HL-60 (cell line): ENCODE measurements around the gene HIGD2B.

Experiments
- DNase-seq, 2 experiments: peaks; one replicate each; pipeline ENCODE4 v3.0.0-alpha.2; 2010 to 2020; ENCODE audit warnings: low read depth in 1 of 2, low spot score in 1 of 2
- H3K27ac ChIP-seq: fragments of 250-450 bp; sonication (Bioruptor Pico); replicated peaks from 2 replicates; pipeline ENCODE4 v1.5.1; 2020; ENCODE audit warnings: mild to moderate bottlenecking, moderate library complexity
- H3K27me3 ChIP-seq: fragments of 250-450 bp; sonication (Bioruptor Pico); 2 replicates; pipeline ENCODE4 v1.5.1; 2021; ENCODE audit warnings: mild to moderate bottlenecking, moderate library complexity; ENCODE audit not compliant: insufficient read depth, poor library complexity, severe bottlenecking
- H3K4me3 ChIP-seq: replicated peaks from 2 replicates; pipeline ENCODE4 v1.5.1; 2011; ENCODE audit warnings: mild to moderate bottlenecking, control low read depth, low read length; ENCODE audit not compliant: insufficient read depth
- CTCF ChIP-seq: IDR thresholded peaks from one replicate; pipeline ENCODE4 v1.5.1; 2011; ENCODE audit warnings: low read length, control low read depth, inconsistent platforms; ENCODE audit not compliant: insufficient read depth
- GABPA ChIP-seq: IDR thresholded peaks from 2 replicates; pipeline ENCODE4 v1.6.1; 2012; ENCODE audit warnings: low read depth
- POLR2AphosphoS5 ChIP-seq: IDR thresholded peaks from 2 replicates; pipeline ENCODE4 v1.6.1; 2012; ENCODE audit warnings: low read depth
- SPI1 ChIP-seq: IDR thresholded peaks from 2 replicates; pipeline ENCODE4 v1.6.1; 2012; ENCODE audit warnings: low read depth, mild to moderate bottlenecking, borderline replicate concordance
- TF ChIP-seq, protein P1 (sequence below): IDR thresholded peaks from 2 replicates; pipeline ENCODE4 v1.6.1; 2012; ENCODE audit warnings: low read depth; ENCODE audit not compliant: insufficient replicate concordance

Gene HIGD2B

DNA sequence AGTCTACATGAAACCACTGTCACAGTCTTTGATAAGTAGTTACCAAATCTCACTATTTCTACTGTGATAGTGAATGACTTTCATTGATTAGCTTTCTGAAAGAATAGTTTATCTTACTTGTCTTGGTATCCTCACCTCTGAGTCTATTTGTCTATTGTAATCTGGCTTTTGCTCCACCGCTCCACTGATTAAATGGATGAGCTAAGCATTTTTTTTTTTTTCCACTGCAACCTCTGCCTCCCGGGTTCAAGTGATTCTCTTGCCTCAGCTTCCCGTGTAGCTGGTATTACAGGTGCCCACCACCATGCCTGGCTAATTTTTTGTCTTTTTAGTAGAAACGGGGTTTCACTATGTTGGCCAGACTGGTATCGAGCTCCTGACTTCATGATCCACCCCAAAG lies 13.0 kb upstream of the HIGD2B start:
- TF ChIP-seq SPI1 (no peak), POLR2AphosphoS5 (no peak), GABPA (no peak), CTCF (no peak)
- TF ChIP-seq, protein P1, sequence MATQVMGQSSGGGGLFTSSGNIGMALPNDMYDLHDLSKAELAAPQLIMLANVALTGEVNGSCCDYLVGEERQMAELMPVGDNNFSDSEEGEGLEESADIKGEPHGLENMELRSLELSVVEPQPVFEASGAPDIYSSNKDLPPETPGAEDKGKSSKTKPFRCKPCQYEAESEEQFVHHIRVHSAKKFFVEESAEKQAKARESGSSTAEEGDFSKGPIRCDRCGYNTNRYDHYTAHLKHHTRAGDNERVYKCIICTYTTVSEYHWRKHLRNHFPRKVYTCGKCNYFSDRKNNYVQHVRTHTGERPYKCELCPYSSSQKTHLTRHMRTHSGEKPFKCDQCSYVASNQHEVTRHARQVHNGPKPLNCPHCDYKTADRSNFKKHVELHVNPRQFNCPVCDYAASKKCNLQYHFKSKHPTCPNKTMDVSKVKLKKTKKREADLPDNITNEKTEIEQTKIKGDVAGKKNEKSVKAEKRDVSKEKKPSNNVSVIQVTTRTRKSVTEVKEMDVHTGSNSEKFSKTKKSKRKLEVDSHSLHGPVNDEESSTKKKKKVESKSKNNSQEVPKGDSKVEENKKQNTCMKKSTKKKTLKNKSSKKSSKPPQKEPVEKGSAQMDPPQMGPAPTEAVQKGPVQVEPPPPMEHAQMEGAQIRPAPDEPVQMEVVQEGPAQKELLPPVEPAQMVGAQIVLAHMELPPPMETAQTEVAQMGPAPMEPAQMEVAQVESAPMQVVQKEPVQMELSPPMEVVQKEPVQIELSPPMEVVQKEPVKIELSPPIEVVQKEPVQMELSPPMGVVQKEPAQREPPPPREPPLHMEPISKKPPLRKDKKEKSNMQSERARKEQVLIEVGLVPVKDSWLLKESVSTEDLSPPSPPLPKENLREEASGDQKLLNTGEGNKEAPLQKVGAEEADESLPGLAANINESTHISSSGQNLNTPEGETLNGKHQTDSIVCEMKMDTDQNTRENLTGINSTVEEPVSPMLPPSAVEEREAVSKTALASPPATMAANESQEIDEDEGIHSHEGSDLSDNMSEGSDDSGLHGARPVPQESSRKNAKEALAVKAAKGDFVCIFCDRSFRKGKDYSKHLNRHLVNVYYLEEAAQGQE = no peak
- no peak overlapping the region for H3K4me3 ChIP-seq

DNA sequence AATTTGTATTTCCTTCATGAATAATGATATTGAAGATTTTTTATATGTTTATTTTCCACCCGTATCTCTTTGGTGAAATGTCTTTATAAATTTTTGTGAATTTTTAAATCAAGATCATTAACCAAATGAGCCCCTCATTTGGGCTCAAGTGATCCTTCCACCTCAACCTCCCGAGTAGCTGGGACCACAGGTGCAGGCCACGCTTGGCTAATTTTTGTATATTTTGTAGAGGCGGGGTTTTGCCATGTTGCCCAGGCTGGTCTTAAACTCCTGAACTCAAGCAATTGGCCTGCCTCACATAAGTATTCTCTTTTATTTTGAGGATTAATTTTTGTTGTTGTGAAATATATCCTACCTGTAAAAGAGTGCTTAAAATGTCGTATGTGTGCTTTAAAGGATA lies 5.0 kb upstream of the HIGD2B start:
- TF ChIP-seq SPI1 = no peak
- TF ChIP-seq POLR2AphosphoS5 = no peak
- TF ChIP-seq GABPA = no peak
- no peak for TF ChIP-seq CTCF
- TF ChIP-seq, protein P1 = no peak

More for the DNA sequence above, 13.0 kb upstream of the HIGD2B start:
- H3K27ac ChIP-seq = no peak overlapping the region
- no peaks in the 10 kb centered on the region for H3K27me3 ChIP-seq
- no peak for DNase-seq

GRCh38 chr15:72688697-72689096 lies 2.7 kb upstream of the HIGD2B start:
- Histone ChIP-seq H3K27me3 (no peaks in the 10 kb centered on the region), H3K4me3 (no peak overlapping the region), H3K27ac (no peak overlapping the region)
- TF ChIP-seq CTCF (no peak), GABPA (no peak), POLR2AphosphoS5 (no peak), SPI1 (no peak)
- TF ChIP-seq, protein P1 = no peak
- no peak for DNase-seq

More for the DNA sequence above, 5.0 kb upstream of the HIGD2B start:
- Histone ChIP-seq H3K27me3 (no peaks in the 10 kb centered on the region), H3K27ac (no peak overlapping the region), H3K4me3 (no peak overlapping the region)
- no peak for DNase-seq
